ENCODE measurements around the gene TTLL7. TPM values are rescaled to one million over a fixed set of nuclear protein-coding genes. Genes with fewer than 3 reads are reported as not detected.

Gene TTLL7
- total RNA-seq, 4 donors from 2014 or later = 5.8 to 7.7 (median 7.2) TPM

DNA sequence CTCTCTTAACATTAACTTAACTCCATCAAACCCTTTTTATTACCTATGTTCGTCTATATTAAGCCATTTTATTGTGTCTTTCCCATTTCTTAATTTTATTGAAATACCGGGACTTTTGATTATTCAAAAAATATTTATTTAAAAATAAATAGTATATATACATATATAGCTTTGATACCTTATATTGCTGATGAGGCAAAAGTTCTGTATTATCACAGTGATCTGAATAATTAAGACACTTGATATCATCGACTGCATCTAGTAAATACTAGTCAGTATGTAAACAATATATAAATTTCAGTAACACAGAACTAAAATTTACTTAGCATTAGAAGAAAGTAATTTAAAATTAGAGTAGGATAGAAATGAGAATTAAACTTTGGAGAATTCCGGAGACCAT lies 22.0 kb downstream of the TTLL7 start:
- TF ChIP-seq, protein P1, sequence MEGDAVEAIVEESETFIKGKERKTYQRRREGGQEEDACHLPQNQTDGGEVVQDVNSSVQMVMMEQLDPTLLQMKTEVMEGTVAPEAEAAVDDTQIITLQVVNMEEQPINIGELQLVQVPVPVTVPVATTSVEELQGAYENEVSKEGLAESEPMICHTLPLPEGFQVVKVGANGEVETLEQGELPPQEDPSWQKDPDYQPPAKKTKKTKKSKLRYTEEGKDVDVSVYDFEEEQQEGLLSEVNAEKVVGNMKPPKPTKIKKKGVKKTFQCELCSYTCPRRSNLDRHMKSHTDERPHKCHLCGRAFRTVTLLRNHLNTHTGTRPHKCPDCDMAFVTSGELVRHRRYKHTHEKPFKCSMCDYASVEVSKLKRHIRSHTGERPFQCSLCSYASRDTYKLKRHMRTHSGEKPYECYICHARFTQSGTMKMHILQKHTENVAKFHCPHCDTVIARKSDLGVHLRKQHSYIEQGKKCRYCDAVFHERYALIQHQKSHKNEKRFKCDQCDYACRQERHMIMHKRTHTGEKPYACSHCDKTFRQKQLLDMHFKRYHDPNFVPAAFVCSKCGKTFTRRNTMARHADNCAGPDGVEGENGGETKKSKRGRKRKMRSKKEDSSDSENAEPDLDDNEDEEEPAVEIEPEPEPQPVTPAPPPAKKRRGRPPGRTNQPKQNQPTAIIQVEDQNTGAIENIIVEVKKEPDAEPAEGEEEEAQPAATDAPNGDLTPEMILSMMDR (IDR thresholded peaks at IDR 0.05; ENCODE audit: low read depth) = no peak

DNA sequence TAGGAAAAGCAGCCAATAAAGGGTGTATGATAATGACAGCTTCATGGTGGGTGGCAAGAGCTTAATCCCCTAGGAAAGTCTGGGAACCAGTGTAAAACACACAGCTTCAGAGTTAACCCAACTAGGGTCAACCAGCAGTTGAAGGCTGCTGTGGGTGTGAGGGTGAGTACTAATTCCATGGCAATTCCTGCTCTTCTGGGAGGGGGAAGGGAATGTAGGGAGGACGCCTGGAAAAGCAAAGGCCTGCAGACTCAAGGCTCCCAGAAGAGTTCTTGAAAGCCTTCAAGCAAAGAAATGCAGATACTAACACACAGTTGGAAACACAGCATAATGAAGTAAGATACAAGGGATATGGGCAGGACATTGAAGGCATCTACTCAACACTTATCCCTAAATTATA lies 28.1 kb downstream of the TTLL7 start:
- TF ChIP-seq, protein P1 (IDR thresholded peaks at IDR 0.05; ENCODE audit: low read depth) = no peak

DNA sequence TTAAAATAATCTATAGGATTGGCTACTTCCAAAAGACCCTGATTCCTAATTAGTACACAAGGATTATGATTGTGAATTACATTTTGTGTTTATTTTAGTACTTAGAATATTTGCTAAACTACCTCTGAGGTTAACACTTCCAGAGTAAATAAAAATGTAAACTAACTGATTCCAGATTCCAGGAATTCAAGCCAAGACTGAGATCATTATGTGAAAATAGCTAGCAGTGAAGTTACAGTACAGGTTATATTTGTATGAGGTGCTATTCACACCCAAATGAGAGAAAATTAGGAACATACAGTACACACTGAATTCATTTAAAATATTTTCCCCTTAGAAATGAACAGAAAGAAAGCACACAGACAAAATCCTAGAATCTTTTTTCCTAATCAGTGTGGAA lies 28.8 kb downstream of the TTLL7 start:
- TF ChIP-seq, protein P1 (IDR thresholded peaks at IDR 0.05; ENCODE audit: low read depth) = no peak

DNA sequence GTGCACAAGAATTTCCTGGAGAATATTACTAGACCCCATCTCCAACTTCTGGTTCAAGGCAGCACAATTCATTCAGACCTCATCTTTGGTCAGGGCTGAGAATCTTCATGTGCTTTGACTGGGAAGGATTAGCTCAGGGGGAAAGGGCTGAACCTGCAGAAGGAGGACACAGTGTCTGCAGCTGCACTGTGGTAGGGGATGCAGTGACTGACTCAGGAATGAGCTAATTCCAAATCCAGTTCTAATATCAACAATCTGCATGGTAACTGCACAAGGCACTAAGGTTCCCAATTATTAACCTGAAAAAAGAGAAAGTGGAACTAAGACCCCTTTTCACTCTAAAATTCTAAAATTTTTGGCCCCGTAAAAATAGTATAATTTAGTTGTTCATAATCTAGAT lies 31.6 kb downstream of the TTLL7 start:
- TF ChIP-seq, protein P1 (IDR thresholded peaks at IDR 0.05; ENCODE audit: low read depth) = no peak

DNA sequence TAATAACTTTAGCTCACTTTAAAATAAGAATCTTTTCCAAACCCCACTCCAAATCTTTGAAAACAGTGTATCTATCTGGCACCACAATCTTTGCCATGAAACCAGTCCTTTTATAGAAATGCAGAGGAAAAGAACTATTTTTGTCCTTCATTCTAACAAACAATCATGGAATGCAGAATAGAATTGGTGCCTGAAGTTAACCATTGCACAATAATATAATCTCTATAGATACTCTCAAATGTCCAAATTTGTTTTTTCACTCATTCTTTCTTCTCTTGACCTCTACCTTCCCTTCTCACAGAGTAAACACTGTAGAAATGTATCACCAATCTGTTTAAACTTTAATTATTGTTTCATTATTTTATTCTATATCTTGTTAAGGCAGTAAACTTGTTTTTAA lies 34.8 kb downstream of the TTLL7 start:
- TF ChIP-seq, protein P1 (IDR thresholded peaks at IDR 0.05; ENCODE audit: low read depth) = no peak

DNA sequence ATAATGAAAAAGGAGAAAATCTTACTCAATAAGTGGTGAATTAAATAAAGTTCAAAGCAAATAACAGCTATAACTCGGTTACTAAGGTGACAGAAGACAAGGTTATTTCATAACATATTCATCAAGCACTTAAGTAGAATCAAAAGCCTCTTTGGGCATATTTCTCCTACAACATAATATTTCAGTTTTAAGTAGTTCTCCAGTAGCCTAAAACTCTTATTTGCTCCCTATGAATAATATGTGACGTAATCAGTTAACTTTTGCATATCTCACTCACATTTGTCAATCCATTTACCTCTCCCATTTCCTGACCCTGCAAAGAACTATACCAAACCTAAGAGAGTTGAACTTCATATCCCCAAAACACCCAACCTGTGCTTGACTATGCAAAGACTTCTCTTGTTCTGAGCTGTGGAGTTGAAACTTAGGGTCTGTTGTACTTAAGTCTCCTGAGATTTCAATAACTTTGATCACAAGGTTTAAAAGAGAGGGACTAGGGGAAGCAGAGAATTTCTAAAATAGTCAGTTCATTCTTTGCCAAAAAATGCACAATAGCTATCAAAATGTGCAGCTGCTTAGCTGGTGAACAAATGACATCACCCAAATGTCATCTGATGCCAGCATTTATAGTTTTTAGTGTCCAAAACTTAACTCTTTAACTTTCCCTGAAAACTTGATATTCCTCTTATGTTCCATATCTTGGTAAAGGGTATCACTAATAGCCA lies 37.2 kb downstream of the TTLL7 start:
- TF ChIP-seq, protein P1 (IDR thresholded peaks at IDR 0.05; ENCODE audit: low read depth) = no peak

DNA sequence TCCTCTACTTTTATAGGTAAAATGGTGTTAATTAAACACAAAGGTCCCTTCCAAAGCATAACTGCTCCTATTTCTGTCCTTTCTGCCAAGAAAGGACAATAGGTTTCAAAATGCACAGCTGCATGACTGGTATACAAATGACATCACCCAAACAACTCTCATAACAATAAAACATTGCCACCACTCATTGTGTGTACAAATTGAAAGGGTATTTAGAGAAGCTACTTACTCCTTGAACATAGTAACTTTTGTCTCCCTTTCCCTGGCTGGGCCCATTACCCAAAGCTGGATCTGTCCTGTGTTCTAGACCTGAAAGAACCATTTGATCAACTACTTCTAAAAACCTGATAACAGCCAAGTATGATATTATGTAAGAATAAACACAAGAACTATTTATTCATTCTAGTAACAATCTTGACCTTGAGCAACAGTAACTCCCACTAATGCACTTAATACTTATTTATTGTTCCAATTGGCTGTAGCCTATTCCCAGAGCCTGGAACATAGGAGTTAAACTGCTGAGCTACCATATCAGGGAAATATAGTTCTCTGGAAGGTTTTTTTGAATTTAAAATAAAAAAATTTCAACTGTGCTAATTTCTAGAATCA lies 38.2 kb downstream of the TTLL7 start:
- TF ChIP-seq, protein P1 (IDR thresholded peaks at IDR 0.05; ENCODE audit: low read depth) = no peak
